GM19240 (cell line): ENCODE data around the gene RHEBL1.

Source experiments
- DNase-seq: peaks from one replicate; pipeline ENCODE4 v3.0.0; 2011; ENCODE audit warnings: low spot score; ENCODE audit not compliant: insufficient read length

RHEBL1 gene

GRCh38 chr12:49037947-49038237 lies 31.9 kb downstream of the RHEBL1 start:
- DNase-seq: no peak

- no peak for DNase-seq
These were observed 32.5 kb downstream of the RHEBL1 start for GRCh38 chr12:49037111-49037946.

- DNase-seq: no peak
These were observed 33.8 kb downstream of the RHEBL1 start for GRCh38 chr12:49036029-49036428.

GRCh38 chr12:49034286-49034622 lies 35.5 kb downstream of the RHEBL1 start:
- no peak for DNase-seq

- DNase-seq: no peak
These were observed 36.0 kb downstream of the RHEBL1 start for GRCh38 chr12:49033611-49034285.

- no peak for DNase-seq
These were observed 36.9 kb downstream of the RHEBL1 start for GRCh38 chr12:49032679-49033447.

GRCh38 chr12:49032276-49032675 lies 37.5 kb downstream of the RHEBL1 start:
- no peak for DNase-seq

GRCh38 chr12:49031573-49032161 lies 38.1 kb downstream of the RHEBL1 start:
- DNase-seq: no peak

GRCh38 chr12:49030714-49031572 lies 38.8 kb downstream of the RHEBL1 start:
- DNase-seq: no peak

- DNase-seq: no peak
These were observed 39.7 kb downstream of the RHEBL1 start for GRCh38 chr12:49030119-49030518.

GRCh38 chr12:49028666-49029275 lies 41.0 kb downstream of the RHEBL1 start:
- DNase-seq: no peak

GRCh38 chr12:49027846-49028555 lies 41.8 kb downstream of the RHEBL1 start:
- DNase-seq: no peak

GRCh38 chr12:49026678-49027480 lies 42.9 kb downstream of the RHEBL1 start:
- no peak for DNase-seq

GRCh38 chr12:49026101-49026500 lies 43.7 kb downstream of the RHEBL1 start:
- no peak for DNase-seq

GRCh38 chr12:49025463-49025862 lies 44.3 kb downstream of the RHEBL1 start:
- no peak for DNase-seq

GRCh38 chr12:49024543-49024942 lies 45.2 kb downstream of the RHEBL1 start:
- no peak for DNase-seq

GRCh38 chr12:49023812-49024211 lies 46.0 kb downstream of the RHEBL1 start:
- no peak for DNase-seq

GRCh38 chr12:49022558-49023178 lies 47.1 kb downstream of the RHEBL1 start:
- no peak for DNase-seq
